DMS79 treated with DMSO at 0.1 percent for 48 hours (cell line): ENCODE measurements around the gene CFL1.
A peak's percentile ranks its signal among the peaks of the same experiment; 100 is the strongest.
"Not testable (repeated sequence)": the region's sequence is repeated elsewhere in the genome, so short reads cannot be mapped to it uniquely, and the experiment has no call there.

ENCODE experiments used
- DNase-seq: peaks from one replicate; lab custom pipeline; 2025; lab: John Stamatoyannopoulos, UW

The CFL1 gene

GRCh38 chr11:65832231-65832630, 25.7 kb downstream of the CFL1 start:
- DNase-seq, result not testable (repeated sequence)

GRCh38 chr11:65829459-65829858, 28.5 kb downstream of the CFL1 start:
- DNase-seq, result no peak

- DNase-seq, result no peak
Measured at GRCh38 chr11:65826984-65827735, 30.8 kb downstream of the CFL1 start.

GRCh38 chr11:65822776-65823528, 35.0 kb downstream of the CFL1 start:
- no peak for DNase-seq

- DNase-seq, result no peak
Measured at GRCh38 chr11:65821107-65821506, 36.9 kb downstream of the CFL1 start.

GRCh38 chr11:65817835-65818680, 39.9 kb downstream of the CFL1 start:
- peak; percentile 87 for DNase-seq

- peak; percentile 27 for DNase-seq
Measured at GRCh38 chr11:65817312-65817834, 40.6 kb downstream of the CFL1 start.

- no peak for DNase-seq
Measured at GRCh38 chr11:65816696-65817095, 41.3 kb downstream of the CFL1 start.

- no peak for DNase-seq
Measured at GRCh38 chr11:65814986-65815565, 42.9 kb downstream of the CFL1 start.

- DNase-seq, result no peak
Measured at GRCh38 chr11:65814131-65814985, 43.6 kb downstream of the CFL1 start.

- no peak for DNase-seq
Measured at GRCh38 chr11:65811764-65812475, 46.1 kb downstream of the CFL1 start.

- DNase-seq, result no peak
Measured at GRCh38 chr11:65810046-65810868, 47.7 kb downstream of the CFL1 start.

GRCh38 chr11:65809496-65809895, 48.5 kb downstream of the CFL1 start:
- no peak for DNase-seq

- DNase-seq, result no peak
Measured at GRCh38 chr11:65808744-65809341, 49.1 kb downstream of the CFL1 start.

GRCh38 chr11:65806979-65807378, 51.0 kb downstream of the CFL1 start:
- no peak for DNase-seq
